HL-60/S4 (cell line): ENCODE measurements around the gene MYL3.
"Not testable (repeated sequence)": the region's sequence is repeated elsewhere in the genome, so short reads cannot be mapped to it uniquely, and the experiment has no call there.

Source experiments
- in situ Hi-C: fragments of 300-500 bp; cut with MboI; formaldehyde crosslinking; loops from 2 replicates; pipeline ENCODE4 v1.14.3; 2022; ENCODE audit warnings: low sequenced_read_pairs

MYL3 gene

GRCh38 chr3:46863261-46863782, at the start of gene MYL3:
MYL3 (minus strand) TSS chr3:46863444; CDS start chr3:46863390, 54 bp downstream.
- in situ Hi-C loops: loop anchor here (25.0 kb wide), 1 partner anchor 499 kb away; no protein-coding TSS in a partner anchor

DNA sequence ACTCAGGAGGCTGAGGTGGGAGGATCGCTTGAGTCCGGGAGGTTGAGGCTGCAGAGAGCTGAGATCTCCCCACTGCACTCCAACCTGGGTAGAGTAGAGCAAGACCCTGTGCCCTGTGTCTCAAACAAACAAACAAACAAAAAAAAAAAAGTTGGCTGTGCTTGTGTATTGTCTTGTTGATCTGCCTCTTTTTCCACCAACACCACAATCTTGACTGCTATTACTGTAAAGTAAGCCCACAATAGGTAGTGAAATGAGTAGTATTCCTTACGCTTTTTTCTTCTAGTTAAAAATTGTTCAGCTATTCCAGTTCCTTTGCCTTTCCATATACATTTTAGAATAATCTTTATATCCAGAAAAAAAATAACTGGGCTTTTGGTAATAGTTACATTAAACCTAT, 49.7 kb upstream of the MYL3 start:
- in situ Hi-C loops: no loop called here

GRCh38 chr3:46910914-46911313, 47.7 kb upstream of the MYL3 start:
- in situ Hi-C loops: not testable (repeated sequence)

GRCh38 chr3:46910166-46910760, 47.0 kb upstream of the MYL3 start:
- in situ Hi-C loops: no loop called here

- in situ Hi-C loops: no loop called here
These were observed 46.4 kb upstream of the MYL3 start for GRCh38 chr3:46909535-46910161.

DNA sequence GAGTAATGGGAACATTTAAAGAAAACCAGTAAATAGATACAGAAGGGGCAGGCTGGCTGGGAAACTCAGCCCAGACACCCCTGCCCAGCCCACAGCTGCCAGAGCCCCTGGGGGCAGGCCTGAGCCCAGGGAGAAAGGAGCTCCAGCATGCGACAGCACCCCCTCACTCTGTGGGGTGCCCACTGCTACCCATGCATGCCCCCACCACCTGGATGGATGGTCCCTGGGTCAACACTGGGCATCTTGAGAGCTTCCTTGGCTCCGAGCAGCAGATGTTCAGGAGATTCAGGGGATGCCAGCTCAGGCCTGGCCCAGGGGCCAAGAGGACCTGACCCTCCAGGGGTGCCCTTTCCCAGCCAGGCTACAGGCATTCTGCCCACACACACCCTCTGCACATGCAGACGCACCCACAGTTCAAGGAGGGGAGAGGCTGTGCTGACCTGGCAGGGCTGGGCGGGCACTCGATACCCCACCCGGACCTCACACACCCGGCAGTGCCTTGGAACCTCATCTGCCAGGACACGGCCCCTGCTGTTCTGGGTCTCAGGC, 45.8 kb upstream of the MYL3 start:
- in situ Hi-C loops: no loop called here

- in situ Hi-C loops: no loop called here
These were observed 45.2 kb upstream of the MYL3 start for GRCh38 chr3:46908294-46908985.

GRCh38 chr3:46907960-46908293, 44.7 kb upstream of the MYL3 start:
- in situ Hi-C loops: no loop called here

DNA sequence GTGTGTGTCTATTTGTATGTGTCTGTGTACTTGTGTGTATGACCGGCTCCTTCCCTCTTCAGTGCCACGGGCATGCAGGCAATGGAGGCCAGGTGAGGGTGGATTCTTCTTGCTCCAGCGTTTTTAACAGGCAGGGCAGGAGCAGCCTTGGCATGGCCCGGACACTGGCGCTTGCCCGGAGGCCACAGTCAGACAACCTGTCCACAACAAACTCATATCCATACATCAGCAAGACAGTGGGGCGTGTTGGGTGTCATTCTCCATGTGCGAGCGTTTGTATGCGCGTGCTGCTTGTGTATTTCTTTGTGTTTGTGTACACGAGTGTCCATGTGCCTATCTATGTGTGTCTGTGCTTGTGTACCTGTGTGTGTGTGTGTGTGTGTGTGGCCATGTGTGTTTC, 44.0 kb upstream of the MYL3 start:
- in situ Hi-C loops: no loop called here

- in situ Hi-C loops: no loop called here
These were observed 43.3 kb upstream of the MYL3 start for GRCh38 chr3:46906471-46907058.

- in situ Hi-C loops: no loop called here
These were observed 42.6 kb upstream of the MYL3 start for GRCh38 chr3:46905661-46906451.

- in situ Hi-C loops: no loop called here
These were observed 41.9 kb upstream of the MYL3 start for GRCh38 chr3:46905213-46905560.

DNA sequence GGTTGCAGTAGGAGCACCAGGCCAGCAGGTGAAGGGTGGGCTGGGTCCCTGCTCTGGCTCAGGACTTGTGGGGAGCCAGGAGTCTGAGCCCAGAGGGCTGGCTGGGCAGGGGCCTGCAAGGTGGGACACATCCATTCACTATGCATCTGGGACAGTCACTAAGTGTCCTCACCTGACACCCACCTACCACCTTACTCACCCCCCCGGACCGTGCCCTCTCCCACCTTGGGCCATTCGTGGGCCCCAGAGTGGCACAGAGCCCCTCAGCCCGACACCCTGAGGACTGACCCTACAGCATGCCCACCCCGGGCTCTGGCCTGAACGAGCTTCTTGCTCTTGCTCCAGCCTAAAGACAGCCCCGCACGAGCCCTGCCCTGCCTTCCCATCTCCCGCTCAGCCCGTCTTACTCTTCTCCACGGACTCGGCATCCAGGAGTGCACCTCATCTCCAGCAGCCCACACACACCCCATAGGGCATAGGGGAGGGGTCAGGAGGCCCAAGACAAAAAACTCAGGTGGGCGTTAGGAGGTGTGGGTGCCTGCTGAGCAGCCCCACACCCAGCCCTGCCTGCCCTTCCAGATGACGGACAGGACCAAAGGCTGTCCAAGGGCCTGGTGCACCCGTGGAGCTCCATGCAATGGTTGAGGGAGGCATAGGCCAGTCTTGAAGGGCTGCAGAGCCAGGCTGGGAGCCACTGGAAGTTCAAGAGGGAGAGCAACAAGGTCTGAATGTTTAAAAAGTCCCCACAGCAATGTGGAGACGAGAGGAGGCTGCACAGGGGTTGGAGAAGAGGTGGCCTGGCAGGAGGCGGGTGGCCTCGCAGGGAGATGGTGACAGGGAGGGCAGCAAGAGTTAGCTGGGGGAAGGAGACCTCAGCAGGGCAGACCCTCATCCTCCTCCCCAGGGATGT, 41.3 kb upstream of the MYL3 start:
- in situ Hi-C loops: no loop called here

GRCh38 chr3:46903341-46904302, 40.4 kb upstream of the MYL3 start:
- in situ Hi-C loops: no loop called here

DNA sequence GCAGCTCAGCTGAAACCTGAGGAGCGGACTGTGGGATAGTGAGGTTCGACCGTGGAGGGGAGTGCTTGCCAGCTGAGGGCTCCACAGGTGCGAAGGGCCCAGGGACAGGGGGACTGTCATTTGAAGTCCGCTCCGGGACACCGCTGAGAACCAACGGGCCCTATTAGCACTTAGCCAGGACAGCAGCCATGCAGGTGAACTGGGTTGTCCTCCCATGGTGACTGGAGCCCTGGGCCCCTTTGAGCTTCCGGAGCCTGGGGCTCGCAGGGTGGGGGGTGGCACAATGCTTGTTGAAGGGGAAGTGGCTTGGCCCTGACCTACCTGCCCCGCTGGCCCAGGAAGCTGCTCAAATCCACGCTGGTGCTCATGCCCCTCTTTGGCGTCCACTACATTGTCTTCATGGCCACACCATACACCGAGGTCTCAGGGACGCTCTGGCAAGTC, 39.0 kb upstream of the MYL3 start:
- in situ Hi-C loops: no loop called here

DNA sequence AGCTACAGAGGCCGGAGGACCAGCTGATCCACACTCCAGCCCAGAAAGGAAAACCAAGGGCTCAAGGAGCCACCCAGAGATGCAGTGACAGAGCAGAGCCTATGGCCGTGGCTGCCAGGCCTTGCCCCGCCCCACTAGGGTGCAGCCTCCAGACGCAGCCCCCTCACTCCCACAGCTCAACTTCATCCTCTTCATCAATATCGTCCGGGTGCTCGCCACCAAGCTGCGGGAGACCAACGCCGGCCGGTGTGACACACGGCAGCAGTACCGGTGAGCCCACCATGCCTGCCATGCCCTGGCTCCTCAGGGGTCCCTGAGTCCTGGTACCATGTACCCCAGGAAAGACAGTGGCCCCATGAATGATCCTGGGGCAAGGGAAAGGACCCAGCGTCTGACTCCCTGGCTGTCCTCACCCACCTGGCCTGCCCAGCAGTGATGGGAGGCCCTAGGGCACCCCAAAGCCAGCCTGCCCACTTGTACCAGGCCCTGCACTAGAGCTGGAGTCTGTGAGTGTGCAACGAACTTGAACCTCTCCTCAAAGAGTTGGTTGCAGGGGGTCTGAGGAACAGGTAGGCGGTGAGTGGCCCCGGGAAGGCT, 38.4 kb upstream of the MYL3 start:
- in situ Hi-C loops: no loop called here

- in situ Hi-C loops: no loop called here
These were observed 37.8 kb upstream of the MYL3 start for GRCh38 chr3:46901061-46901460.

DNA sequence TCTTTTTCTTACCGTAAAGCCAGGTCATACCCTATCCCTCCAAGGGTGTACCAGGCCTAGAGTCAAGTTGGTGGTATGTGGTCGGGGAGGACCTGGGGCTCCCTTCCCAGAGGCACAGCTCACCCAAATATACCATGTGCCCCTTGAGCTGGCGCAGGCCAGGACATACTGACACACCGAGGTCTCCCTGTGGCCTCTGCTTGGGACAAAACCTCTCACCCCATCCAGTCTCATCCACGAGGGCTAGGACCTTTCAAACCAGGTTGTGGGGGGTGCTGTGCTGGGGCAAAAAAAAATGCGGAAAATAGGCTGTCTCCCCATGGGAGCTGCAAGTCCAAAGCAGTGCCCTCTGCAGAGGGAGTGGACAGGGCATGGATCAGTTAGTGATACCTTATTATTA, 37.1 kb upstream of the MYL3 start:
- in situ Hi-C loops: no loop called here
